SK-N-SH (cell line): Measurements from ENCODE around the gene FAM20C. TPM values are rescaled to one million over a fixed set of nuclear protein-coding genes. Genes with fewer than 3 reads are reported as not detected.

Experiments used
- CTCF ChIA-PET: fragments of 300-600, 350-600 bp; formaldehyde crosslinking; extraction: SDS; loops from one replicate; lab custom pipeline; 2021; lab: Yijun Ruan, JAX
- POLR2A ChIA-PET: fragments of 350-600 bp; sonication (Branson Sonifier 250); formaldehyde crosslinking; extraction: SDS; loops from one replicate; lab custom pipeline; 2020; ENCODE audit warnings: antibody characterized with exemption, inconsistent platforms; lab: Yijun Ruan, JAX
- DNase-seq: peaks from one replicate; pipeline ENCODE4 v3.0.0; 2012
- H2AFZ ChIP-seq: fragments of 200-600 bp; sonication (generic); 2 replicates; pipeline ENCODE4 v1.8.1; 2016; ENCODE audit warnings: antibody characterized with exemption, mild to moderate bottlenecking, low read depth
- H3F3A ChIP-seq: fragments of 200-600 bp; sonication (generic); replicated peaks from 2 replicates; pipeline ENCODE3; 2016; ENCODE audit warnings: antibody characterized with exemption, mild to moderate bottlenecking; ENCODE audit not compliant: insufficient read depth
- H3K27ac ChIP-seq, 2 experiments: fragments of 200-500 bp in 1 of 2; fragments of 200-600 bp in 1 of 2; sonication (Bioruptor generic) in 1 of 2; sonication (generic), shearing (Covaris generic) in 1 of 2; 2 replicates each; pipeline versions ENCODE4 v1.5.1 to v1.6.1; 2014 to 2016; ENCODE audit warnings: low read depth in 2 of 2, inconsistent platforms in 1 of 2, low read length in 1 of 2, mild to moderate bottlenecking in 1 of 2, mixed read lengths in 1 of 2
- H3K27me3 ChIP-seq: fragments of 200-600 bp; sonication (generic), shearing (Covaris generic); 2 replicates; pipeline ENCODE4 v1.6.1; 2016; ENCODE audit warnings: mixed run types; ENCODE audit not compliant: insufficient read depth
- H3K36me3 ChIP-seq, 2 experiments: fragments of 200-500 bp in 1 of 2; fragments of 200-600 bp in 1 of 2; sonication (Bioruptor generic) in 1 of 2; sonication (generic) in 1 of 2; replicated peaks in 1 of 2; 2 replicates each; pipeline versions ENCODE3 to v1.5.1; 2014 to 2016; ENCODE audit warnings: low read length in 1 of 2, mild to moderate bottlenecking in 1 of 2; ENCODE audit not compliant: insufficient read depth in 2 of 2, control insufficient read depth in 1 of 2
- H3K4me1 ChIP-seq, 2 experiments: fragments of 200-500 bp in 1 of 2; fragments of 200-600 bp in 1 of 2; sonication (Bioruptor generic) in 1 of 2; sonication (generic), shearing (Covaris generic) in 1 of 2; 2 replicates each; pipeline versions ENCODE4 v1.5.1 to v1.6.1; 2014 to 2016; ENCODE audit warnings: low read depth in 1 of 2, low read length in 1 of 2, mixed run types in 1 of 2; ENCODE audit not compliant: insufficient read depth in 2 of 2, control insufficient read depth in 1 of 2
- H3K4me2 ChIP-seq: fragments of 200-600 bp; sonication (generic), shearing (Covaris generic); 2 replicates; pipeline ENCODE4 v1.6.1; 2017; ENCODE audit warnings: mixed run types
- H3K4me3 ChIP-seq, 2 experiments: fragments of 200-500 bp in 1 of 2; fragments of 200-600 bp in 1 of 2; sonication (Bioruptor generic) in 1 of 2; sonication (generic), shearing (Covaris generic) in 1 of 2; 2 replicates each; pipeline versions ENCODE4 v1.5.1 to v1.8.1; 2014 to 2016; ENCODE audit warnings: low read depth in 2 of 2, inconsistent platforms in 1 of 2, low read length in 1 of 2, mild to moderate bottlenecking in 1 of 2, mixed read lengths in 1 of 2, moderate library complexity in 1 of 2
- H3K79me2 ChIP-seq: fragments of 200-600 bp; sonication (generic); 2 replicates; pipeline ENCODE4 v1.8.1; 2017; ENCODE audit warnings: mild to moderate bottlenecking; ENCODE audit not compliant: insufficient read depth
- H3K9ac ChIP-seq: fragments of 200-600 bp; sonication (generic); 2 replicates; pipeline ENCODE4 v1.6.1; 2017; ENCODE audit warnings: mixed run types
- H3K9me2 ChIP-seq: fragments of 200-600 bp; sonication (generic); 2 replicates; pipeline ENCODE4 v1.6.1; 2017; ENCODE audit warnings: mixed run types
- H3K9me3 ChIP-seq: fragments of 200-600 bp; sonication (generic); 2 replicates; pipeline ENCODE4 v1.6.1; 2017; ENCODE audit warnings: mixed run types, mild to moderate bottlenecking, moderate library complexity
- H4K20me1 ChIP-seq: fragments of 200-600 bp; sonication (generic); 2 replicates; pipeline ENCODE4 v1.6.1; 2017; ENCODE audit warnings: mild to moderate bottlenecking, mixed run types; ENCODE audit not compliant: insufficient read depth
- ELF1 ChIP-seq: IDR thresholded peaks from 2 replicates; pipeline ENCODE4 v1.4.0; 2012
- EZH2phosphoT487 ChIP-seq: fragments of 200-600 bp; sonication (generic); IDR thresholded peaks from 2 replicates; pipeline ENCODE4 v1.6.1; 2017; ENCODE audit warnings: low read depth, mixed run types, mild to moderate bottlenecking, antibody characterized with exemption, moderate library complexity, borderline replicate concordance
- POLR2AphosphoS5 ChIP-seq: IDR thresholded peaks from 2 replicates; pipeline ENCODE4 v1.6.1; 2012; ENCODE audit warnings: low read depth, low read length
- RAD21 ChIP-seq: IDR thresholded peaks from 2 replicates; pipeline ENCODE4 v1.6.1; 2012; ENCODE audit warnings: mild to moderate bottlenecking, low read length
- REST ChIP-seq: IDR thresholded peaks from 2 replicates; pipeline ENCODE4 v1.6.1; 2012; ENCODE audit warnings: mild to moderate bottlenecking, low read depth, low read length, moderate library complexity
- RXRA ChIP-seq: IDR thresholded peaks from 2 replicates; pipeline ENCODE4 v1.4.0; 2012; ENCODE audit warnings: low read depth, mild to moderate bottlenecking, borderline replicate concordance
- USF1 ChIP-seq: IDR thresholded peaks from 2 replicates; pipeline ENCODE4 v1.4.0; 2012; ENCODE audit warnings: low read depth, borderline replicate concordance
- USF2 ChIP-seq: fragments of 150-350 bp; IDR thresholded peaks from 2 replicates; pipeline ENCODE4 v1.6.1; 2017; ENCODE audit warnings: antibody characterized with exemption, low read length, low read depth, borderline replicate concordance
- WGBS: methylation state at CpG from one replicate; pipeline ENCODE4 v1.1.6; 2017; ENCODE audit warnings: low lambda C conversion rate; 5-methylcytosine and 5-hydroxymethylcytosine counted together
- polyA plus RNA-seq, 3 experiments: library from polyadenylated mRNA; depleted of rRNA; stranded (reverse); fragments of >200 nt; gene quantifications; 2 replicates each; pipeline ENCODE4 v1.2.3, GENCODE V29; 2012
- TF ChIP-seq, protein P1 (sequence below): fragments of 150-350 bp; IDR thresholded peaks from 2 replicates; pipeline ENCODE4 v1.6.1; 2016; ENCODE audit warnings: mild to moderate bottlenecking, low read depth, low read length
- TF ChIP-seq, protein P2 (sequence below): IDR thresholded peaks from 2 replicates; pipeline ENCODE4 v1.4.0; 2012; ENCODE audit warnings: low read depth

The FAM20C gene
- polyA plus RNA-seq, 1 of the 3 experiments (the other 2 are of a cell fraction) = 12.7 TPM

DNA sequence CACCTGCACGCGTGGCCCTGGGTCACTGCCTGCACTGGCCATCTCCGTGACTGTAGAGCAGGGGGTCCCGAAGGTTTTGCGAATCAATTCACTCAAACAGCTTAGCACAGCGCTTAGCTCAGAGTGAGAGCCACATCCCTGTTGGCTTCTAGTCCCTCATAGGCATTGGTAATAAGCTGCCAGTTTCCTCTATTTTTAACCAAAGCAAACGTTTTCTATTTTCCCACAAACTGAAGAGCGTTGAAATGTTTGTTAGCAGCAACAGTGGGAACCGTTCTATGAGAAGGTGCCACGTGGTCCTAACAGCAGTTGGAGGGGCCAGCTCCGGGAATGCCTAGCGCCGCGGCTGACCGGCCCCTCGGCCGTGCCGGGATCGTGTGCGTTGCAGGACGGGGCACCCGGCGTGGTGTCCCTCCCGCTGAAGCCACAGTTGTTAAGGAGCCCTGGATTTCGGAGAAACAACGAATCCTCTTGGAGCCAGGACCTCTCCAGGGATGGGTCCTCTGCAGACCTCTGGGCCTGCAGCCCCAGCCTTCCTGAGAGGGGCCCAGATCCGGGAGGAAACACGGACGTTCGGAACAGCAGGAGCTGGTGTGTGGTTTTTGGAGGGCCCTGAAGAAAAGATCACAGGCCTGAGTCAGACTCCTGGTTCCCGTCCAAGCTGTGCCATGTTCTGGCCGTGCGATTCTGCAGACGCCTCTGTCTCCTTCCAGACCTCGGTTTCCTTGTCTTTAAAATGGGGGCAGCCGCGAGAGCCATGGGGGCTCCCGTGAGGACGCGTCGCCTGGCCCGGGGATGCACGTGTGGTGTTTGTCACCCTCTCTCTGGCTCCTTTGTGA lies 40.3 kb downstream of the FAM20C start:
- ChIA-PET POLR2A (no interaction called here), CTCF (interaction anchor here (1.9 kb wide), 1 partner anchor 34 kb away, joined by 8 read pairs; no protein-coding TSS in a partner anchor)
- no peaks in the 10 kb centered on the region for H3K36me3 ChIP-seq
- H3K27ac ChIP-seq = no peak overlapping the region
- H3K79me2 ChIP-seq = no peaks in the 10 kb centered on the region
- no peak for TF ChIP-seq REST
- no peak for TF ChIP-seq POLR2AphosphoS5
- TF ChIP-seq RXRA = no peak
- TF ChIP-seq, protein P1, sequence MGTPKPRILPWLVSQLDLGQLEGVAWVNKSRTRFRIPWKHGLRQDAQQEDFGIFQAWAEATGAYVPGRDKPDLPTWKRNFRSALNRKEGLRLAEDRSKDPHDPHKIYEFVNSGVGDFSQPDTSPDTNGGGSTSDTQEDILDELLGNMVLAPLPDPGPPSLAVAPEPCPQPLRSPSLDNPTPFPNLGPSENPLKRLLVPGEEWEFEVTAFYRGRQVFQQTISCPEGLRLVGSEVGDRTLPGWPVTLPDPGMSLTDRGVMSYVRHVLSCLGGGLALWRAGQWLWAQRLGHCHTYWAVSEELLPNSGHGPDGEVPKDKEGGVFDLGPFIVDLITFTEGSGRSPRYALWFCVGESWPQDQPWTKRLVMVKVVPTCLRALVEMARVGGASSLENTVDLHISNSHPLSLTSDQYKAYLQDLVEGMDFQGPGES = no peak
- TF ChIP-seq, protein P2, sequence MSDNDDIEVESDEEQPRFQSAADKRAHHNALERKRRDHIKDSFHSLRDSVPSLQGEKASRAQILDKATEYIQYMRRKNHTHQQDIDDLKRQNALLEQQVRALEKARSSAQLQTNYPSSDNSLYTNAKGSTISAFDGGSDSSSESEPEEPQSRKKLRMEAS = no peak
- TF ChIP-seq USF1 = no peak
- TF ChIP-seq RAD21 = no peak
- TF ChIP-seq EZH2phosphoT487 = no peak
- no peak for TF ChIP-seq USF2
- no peak for TF ChIP-seq ELF1
- 83% methylated on average over 43 of the region's 43 CpGs for WGBS
- no peak overlapping the region for H3K9ac ChIP-seq
- H4K20me1 ChIP-seq = no peaks in the 10 kb centered on the region
- no peaks in the 10 kb centered on the region for H3K27me3 ChIP-seq
- H3K4me3 ChIP-seq = no peak overlapping the region
- no peaks in the 10 kb centered on the region for H3K4me1 ChIP-seq
- no peaks in the 10 kb centered on the region for H3K9me3 ChIP-seq
- H3K9me2 ChIP-seq = no peaks in the 10 kb centered on the region
- H3F3A ChIP-seq = no peaks in the 10 kb centered on the region
- no peak overlapping the region for H3K4me2 ChIP-seq
- DNase-seq = no peak
- no peak overlapping the region for H2AFZ ChIP-seq
